Mesothelial cell of epicardium (in vitro differentiated cells): ENCODE measurements around the gene ST6GALNAC5. TPM values are rescaled to one million over a fixed set of nuclear protein-coding genes. Genes with fewer than 3 reads are reported as not detected.
"Not testable (repeated sequence)": the region's sequence is repeated elsewhere in the genome, so short reads cannot be mapped to it uniquely, and the experiment has no call there.

Experiments
- DNase-seq, 2 experiments: peaks; one replicate each; pipeline ENCODE4 v3.0.0; 2021; ENCODE audit warnings: low spot score in 2 of 2; ENCODE audit not compliant: unreplicated experiment in 2 of 2
- H3K27ac Mint-ChIP-seq: 2 replicates; pipeline ENCODE4 v1.8.0; 2021; ENCODE audit warnings: mixed read lengths
- H3K27me3 Mint-ChIP-seq: 2 replicates; pipeline ENCODE4 v1.8.0; 2021; ENCODE audit warnings: low read depth, mixed read lengths
- H3K36me3 Mint-ChIP-seq: 2 replicates; pipeline ENCODE4 v1.8.0; 2021; ENCODE audit warnings: mixed read lengths
- H3K4me1 Mint-ChIP-seq: 2 replicates; pipeline ENCODE4 v1.8.0; 2021; ENCODE audit warnings: mixed read lengths
- H3K4me3 Mint-ChIP-seq: 2 replicates; pipeline ENCODE4 v1.8.0; 2021; ENCODE audit warnings: mild to moderate bottlenecking, moderate library complexity, mixed read lengths
- H3K9me3 Mint-ChIP-seq: 2 replicates; pipeline ENCODE4 v1.8.0; 2021; ENCODE audit warnings: mixed read lengths
- total RNA-seq: library from RNA; stranded (reverse); gene quantifications from 3 replicates; pipeline ENCODE4 v1.2.1, GENCODE V29; 2021
- TF ChIP-seq, protein P1 (sequence below): fragments of 200-600 bp; sonication (generic); IDR thresholded peaks from one replicate; pipeline ENCODE4 v1.5.0; 2021; ENCODE audit warnings: antibody characterized with exemption; ENCODE audit not compliant: unreplicated experiment

ST6GALNAC5 gene
- total RNA-seq, 1 donor from 2014 or later = 16.7 TPM

- no peak for DNase-seq
- Mint-ChIP-seq H3K27me3 (peaks cover 3% of the 10 kb centered on the region), H3K27ac (no peak overlapping the region), H3K36me3 (peaks cover 14% of the 10 kb centered on the region), H3K9me3 (peaks cover 5% of the 10 kb centered on the region), H3K4me3 (no peak overlapping the region), H3K4me1 (peaks cover 5% of the 10 kb centered on the region)
- TF ChIP-seq, protein P1, sequence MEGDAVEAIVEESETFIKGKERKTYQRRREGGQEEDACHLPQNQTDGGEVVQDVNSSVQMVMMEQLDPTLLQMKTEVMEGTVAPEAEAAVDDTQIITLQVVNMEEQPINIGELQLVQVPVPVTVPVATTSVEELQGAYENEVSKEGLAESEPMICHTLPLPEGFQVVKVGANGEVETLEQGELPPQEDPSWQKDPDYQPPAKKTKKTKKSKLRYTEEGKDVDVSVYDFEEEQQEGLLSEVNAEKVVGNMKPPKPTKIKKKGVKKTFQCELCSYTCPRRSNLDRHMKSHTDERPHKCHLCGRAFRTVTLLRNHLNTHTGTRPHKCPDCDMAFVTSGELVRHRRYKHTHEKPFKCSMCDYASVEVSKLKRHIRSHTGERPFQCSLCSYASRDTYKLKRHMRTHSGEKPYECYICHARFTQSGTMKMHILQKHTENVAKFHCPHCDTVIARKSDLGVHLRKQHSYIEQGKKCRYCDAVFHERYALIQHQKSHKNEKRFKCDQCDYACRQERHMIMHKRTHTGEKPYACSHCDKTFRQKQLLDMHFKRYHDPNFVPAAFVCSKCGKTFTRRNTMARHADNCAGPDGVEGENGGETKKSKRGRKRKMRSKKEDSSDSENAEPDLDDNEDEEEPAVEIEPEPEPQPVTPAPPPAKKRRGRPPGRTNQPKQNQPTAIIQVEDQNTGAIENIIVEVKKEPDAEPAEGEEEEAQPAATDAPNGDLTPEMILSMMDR = no peak
These were observed 9.5 kb downstream of the ST6GALNAC5 start for GRCh38 chr1:76876655-76877395.

DNA sequence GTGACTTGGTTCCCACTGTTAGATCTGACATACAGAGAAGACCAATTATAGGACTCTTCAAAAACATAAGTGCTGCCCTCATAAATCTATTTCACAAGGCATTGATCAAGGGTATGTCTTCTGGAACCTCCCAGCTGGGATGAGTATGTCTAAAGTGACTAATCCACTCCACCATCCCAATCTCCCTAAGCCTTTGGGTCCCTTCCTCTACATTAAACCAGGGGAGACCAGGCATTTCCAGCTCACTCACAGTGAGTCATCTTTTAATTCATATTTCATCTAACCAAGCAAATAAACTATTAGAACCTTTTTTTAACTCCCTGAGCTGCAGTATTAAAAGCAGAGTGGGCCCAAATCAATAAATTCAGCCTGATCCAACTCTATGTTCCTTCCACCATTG, 11.7 kb downstream of the ST6GALNAC5 start:
- H3K36me3 Mint-ChIP-seq, H3K4me3 Mint-ChIP-seq, DNase-seq, H3K4me1 Mint-ChIP-seq, H3K9me3 Mint-ChIP-seq, H3K27ac Mint-ChIP-seq, H3K27me3 Mint-ChIP-seq: not testable (repeated sequence)

DNA sequence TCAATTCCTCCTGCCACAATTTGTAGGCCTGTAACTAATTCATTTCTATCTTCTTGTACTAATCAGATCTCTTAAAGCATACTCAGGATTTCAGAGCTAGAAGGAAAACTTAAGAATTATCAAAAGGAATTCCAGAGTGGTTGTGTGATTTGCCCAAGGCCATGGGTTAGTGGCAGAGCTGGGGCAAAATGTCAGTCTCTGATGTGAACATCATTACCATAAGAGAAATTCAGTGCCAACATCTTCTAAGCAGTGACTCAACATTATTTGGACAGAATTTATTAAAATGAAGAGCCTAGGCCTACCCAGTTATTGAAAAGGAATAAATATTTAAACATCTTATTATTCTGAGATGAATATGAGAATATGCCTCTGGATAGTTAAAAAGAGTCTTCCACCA, 14.5 kb downstream of the ST6GALNAC5 start:
- Mint-ChIP-seq H3K27ac (peak overlapping the region; percentile 5), H3K4me1 (peaks cover 5% of the 10 kb centered on the region), H3K9me3 (no peaks in the 10 kb centered on the region), H3K36me3 (no peaks in the 10 kb centered on the region), H3K4me3 (no peak overlapping the region), H3K27me3 (no peaks in the 10 kb centered on the region)
- TF ChIP-seq, protein P1 = no peak
- DNase-seq = no peak

- TF ChIP-seq, protein P1 = no peak
- Mint-ChIP-seq H3K36me3 (peaks cover 4% of the 10 kb centered on the region), H3K27ac (no peak overlapping the region), H3K4me1 (peaks cover 5% of the 10 kb centered on the region), H3K27me3 (no peaks in the 10 kb centered on the region), H3K9me3 (peaks cover 9% of the 10 kb centered on the region), H3K4me3 (no peak overlapping the region)
- no peak for DNase-seq
These were observed 24.8 kb downstream of the ST6GALNAC5 start for GRCh38 chr1:76891931-76892622.

DNA sequence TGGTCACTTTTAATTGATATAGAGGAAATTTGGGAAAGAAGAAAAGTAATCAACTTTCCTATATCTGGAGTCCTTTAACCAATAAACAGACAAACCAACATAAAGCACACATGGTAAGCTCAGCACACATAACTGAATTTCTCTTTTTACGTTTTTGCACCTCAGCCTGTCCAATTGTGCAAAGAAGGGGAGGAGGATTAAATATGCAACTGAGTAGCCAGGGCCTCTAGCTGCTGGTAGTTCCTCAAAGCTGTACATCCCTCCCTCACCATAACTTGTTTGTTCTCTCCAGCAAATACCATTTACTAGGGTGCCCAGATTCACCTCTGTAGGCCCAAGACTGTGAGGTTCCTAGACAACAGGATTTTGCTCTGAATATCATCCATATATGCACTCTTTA, 25.4 kb downstream of the ST6GALNAC5 start:
- Mint-ChIP-seq H3K27ac (no peak overlapping the region), H3K36me3 (peaks cover 4% of the 10 kb centered on the region), H3K4me1 (peaks cover 5% of the 10 kb centered on the region), H3K9me3 (peaks cover 9% of the 10 kb centered on the region), H3K4me3 (no peak overlapping the region), H3K27me3 (no peaks in the 10 kb centered on the region)
- TF ChIP-seq, protein P1 = no peak
- no peak for DNase-seq

GRCh38 chr1:76901158-76901767, 34.0 kb downstream of the ST6GALNAC5 start:
- TF ChIP-seq, protein P1 = peak; percentile 12
- no peak for DNase-seq
- Mint-ChIP-seq H3K36me3 (peaks cover 4% of the 10 kb centered on the region), H3K4me1 (no peaks in the 10 kb centered on the region), H3K9me3 (peaks cover 11% of the 10 kb centered on the region), H3K27ac (no peak overlapping the region), H3K4me3 (no peak overlapping the region), H3K27me3 (no peaks in the 10 kb centered on the region)
